CD4-positive, alpha-beta T cell (primary cell): ENCODE data around the gene TMEM204. TPM values are rescaled to one million over a fixed set of nuclear protein-coding genes. Genes with fewer than 3 reads are reported as not detected.

Experiments
- ATAC-seq: fragments of 200-7000 bp; cut with Tn5 transposase; one replicate; pipeline ENCODE4 v1.10.0; 2022; ENCODE audit warnings: mild to moderate bottlenecking; ENCODE audit not compliant: poor library complexity
- CTCF ChIA-PET: fragments of 350-600 bp; sonication (Branson Sonifier 250); formaldehyde crosslinking; loops from one replicate; lab custom pipeline; 2021; ENCODE audit warnings: antibody characterized with exemption, inconsistent platforms; lab: Charles Lee
- POLR2A ChIA-PET: fragments of 350-600 bp; sonication (Branson Sonifier 250); formaldehyde crosslinking; loops from one replicate; lab custom pipeline; 2021; ENCODE audit warnings: antibody characterized with exemption, inconsistent platforms; lab: Charles Lee
- DNase-seq, 14 experiments: peaks; one replicate each; pipeline ENCODE4 v3.0.0-alpha.2; 2013 to 2020; ENCODE audit warnings: mixed read lengths in 2 of 14
- H3K27ac ChIP-seq, 2 donors: one replicate each; pipeline versions ENCODE4 v1.5.1 to v1.7.0; 2013; ENCODE audit warnings: low read length in 2 of 2, low read depth in 1 of 2, mild to moderate bottlenecking in 1 of 2
- H3K27me3 ChIP-seq, 2 experiments: 1 replicate in 1 of 2; 2 replicates in 1 of 2; pipeline versions ENCODE4 v1.6.1 to v1.7.0; 2013; ENCODE audit warnings: low read length in 2 of 2, control low read depth in 1 of 2, mild to moderate bottlenecking in 1 of 2, moderate library complexity in 1 of 2; ENCODE audit not compliant: insufficient read depth in 2 of 2, control insufficient read depth in 1 of 2
- H3K36me3 ChIP-seq: one replicate; pipeline ENCODE4 v1.6.1; 2013; ENCODE audit warnings: low read length, control low read depth; ENCODE audit not compliant: insufficient read depth
- H3K4me1 ChIP-seq: one replicate; pipeline ENCODE4 v1.6.1; 2013; ENCODE audit warnings: low read length, control low read depth; ENCODE audit not compliant: insufficient read depth
- H3K4me3 ChIP-seq: one replicate; pipeline ENCODE4 v1.5.1; 2013; ENCODE audit warnings: mild to moderate bottlenecking, low read length, moderate library complexity
- H3K9me3 ChIP-seq, 2 experiments: 1 replicate in 1 of 2; 2 replicates in 1 of 2; pipeline versions ENCODE4 v1.6.1 to v1.7.0; 2013; ENCODE audit warnings: low read length in 2 of 2, mild to moderate bottlenecking in 2 of 2, control low read depth in 1 of 2, moderate library complexity in 1 of 2; ENCODE audit not compliant: control insufficient read depth in 1 of 2, insufficient read depth in 1 of 2
- H3K27ac Mint-ChIP-seq: one replicate; pipeline ENCODE4 v1.8.0; 2020; ENCODE audit warnings: mixed read lengths
- H3K27me3 Mint-ChIP-seq: one replicate; pipeline ENCODE4 v1.8.0; 2021; ENCODE audit warnings: mixed read lengths
- H3K36me3 Mint-ChIP-seq: one replicate; pipeline ENCODE4 v1.8.0; 2021; ENCODE audit warnings: low read depth, mixed read lengths
- H3K4me1 Mint-ChIP-seq: one replicate; pipeline ENCODE4 v1.8.0; 2021; ENCODE audit warnings: low read depth, mixed read lengths
- H3K4me3 Mint-ChIP-seq: one replicate; pipeline ENCODE4 v1.8.0; 2020; ENCODE audit warnings: mild to moderate bottlenecking, mixed read lengths
- H3K9me3 Mint-ChIP-seq: one replicate; pipeline ENCODE4 v1.8.0; 2020; ENCODE audit warnings: mixed read lengths
- CTCF ChIP-seq: fragments of 200-600 bp; IDR thresholded peaks from one replicate; pipeline ENCODE4 v1.8.0; 2022; ENCODE audit warnings: antibody characterized with exemption, mild to moderate bottlenecking
- intact Hi-C, 2 experiments: fragments of 100-400 bp; cut with DNase I in 1 of 2; cut with micrococcal nuclease in 1 of 2; formaldehyde crosslinking; loops; one replicate each; pipeline versions ENCODE4 v1.15.1 to v1.9.0; 2023 to 2025; cut with DNase I, micrococcal nuclease
- total RNA-seq, 174 experiments: library from RNA in 2 of 174; stranded (reverse) in 2 of 174; gene quantifications; one replicate each; pipeline ENCODE4 v1.2.3 and lab custom pipeline; 2021 to 2026

The TMEM204 gene
- total RNA-seq, 2 experiments from 2014 or later: 20.5 to 22.1 TPM

- H3K4me3 Mint-ChIP-seq: peak overlapping the region; percentile 77
- Histone ChIP-seq H3K36me3 (peaks cover 90% of the 10 kb centered on the region), H3K27me3 (no peaks in the 10 kb centered on the region), H3K4me1 (peaks cover 99% of the 10 kb centered on the region), H3K27ac (no peak overlapping the region), H3K9me3 (no peaks in the 10 kb centered on the region), H3K4me3 (no peak overlapping the region)
- intact Hi-C loops: loop anchor here in 1 of 2 experiments (2.0 kb wide), 1 partner anchor 72 kb away; the partner anchor contains the start of genes CRAMP1 and IFT140
- ChIA-PET POLR2A (no interaction called here), CTCF (no interaction called here)
- no peaks in the 10 kb centered on the region for H3K27me3 Mint-ChIP-seq
- H3K36me3 Mint-ChIP-seq: peaks cover 88% of the 10 kb centered on the region
- TF ChIP-seq CTCF: no peak
- no peaks in the 10 kb centered on the region for H3K9me3 Mint-ChIP-seq
- no peak for ATAC-seq
- DNase-seq: no peak
- peak overlapping the region; percentile 59 for H3K27ac Mint-ChIP-seq
- peaks cover 74% of the 10 kb centered on the region for H3K4me1 Mint-ChIP-seq
These were observed 7.0 kb downstream of the TMEM204 start for GRCh38 chr16:1540556-1540855.

- H3K4me3 Mint-ChIP-seq: no peak overlapping the region
These were observed 8.1 kb downstream of the TMEM204 start for GRCh38 chr16:1541293-1542165.

GRCh38 chr16:1542166-1542500, 8.7 kb downstream of the TMEM204 start:
- CTCF ChIA-PET: no interaction called here
- no peak for TF ChIP-seq CTCF
- H3K27ac Mint-ChIP-seq: peak overlapping the region; percentile 80

More at GRCh38 chr16:1541293-1542165, 8.1 kb downstream of the TMEM204 start:
- Mint-ChIP-seq H3K36me3 (peaks cover 85% of the 10 kb centered on the region), H3K27ac (peak overlapping the region; percentile 80), H3K9me3 (no peaks in the 10 kb centered on the region), H3K4me1 (peaks cover 81% of the 10 kb centered on the region), H3K27me3 (no peaks in the 10 kb centered on the region)
- peaks cover 99% of the 10 kb centered on the region for H3K4me1 ChIP-seq
- no peaks in the 10 kb centered on the region for H3K9me3 ChIP-seq
- intact Hi-C loops: loop anchor here in 1 of 2 experiments (2.0 kb wide), 1 partner anchor 71 kb away; the partner anchor contains the start of genes CRAMP1 and IFT140
- no peak for ATAC-seq
- H3K27ac ChIP-seq: peak overlapping the region in 1 of 2 donors; percentile 19
- ChIA-PET POLR2A (interaction anchor here (1.7 kb wide), 1 partner anchor 8 kb away, joined by 7 read pairs; the partner anchor contains the start of gene TMEM204), CTCF (no interaction called here)
- no peaks in the 10 kb centered on the region for H3K27me3 ChIP-seq
- H3K36me3 ChIP-seq: peaks cover 90% of the 10 kb centered on the region
- TF ChIP-seq CTCF: no peak
- no peak overlapping the region for H3K4me3 ChIP-seq
- no peak for DNase-seq

More at GRCh38 chr16:1542166-1542500, 8.7 kb downstream of the TMEM204 start:
- intact Hi-C loops: no loop called here
- Histone ChIP-seq H3K27me3 (no peaks in the 10 kb centered on the region), H3K4me1 (peaks cover 99% of the 10 kb centered on the region), H3K4me3 (no peak overlapping the region), H3K27ac (peak overlapping the region in 1 of 2 donors; percentile 13), H3K36me3 (peaks cover 89% of the 10 kb centered on the region), H3K9me3 (no peaks in the 10 kb centered on the region)
- H3K4me3 Mint-ChIP-seq: peak overlapping the region; percentile 77
- H3K9me3 Mint-ChIP-seq: no peaks in the 10 kb centered on the region
- no peak for ATAC-seq
- H3K36me3 Mint-ChIP-seq: peaks cover 85% of the 10 kb centered on the region
- POLR2A ChIA-PET: interaction anchor here (1.7 kb wide), 1 partner anchor 9 kb away, joined by 7 read pairs; the partner anchor contains the start of gene TMEM204
- no peak for DNase-seq
- no peaks in the 10 kb centered on the region for H3K27me3 Mint-ChIP-seq
- peaks cover 81% of the 10 kb centered on the region for H3K4me1 Mint-ChIP-seq
